Common myeloid progenitor, CD34-positive (primary cell): ENCODE results near the gene ZNF664. TPM values are rescaled to one million over a fixed set of nuclear protein-coding genes. Genes with fewer than 3 reads are reported as not detected.
A peak's percentile ranks its signal among the peaks of the same experiment; 100 is the strongest.

Experiments
- CTCF ChIA-PET: fragments of 350-600 bp; sonication (Branson Sonifier 250); formaldehyde crosslinking; loops from one replicate; lab custom pipeline; 2021; ENCODE audit warnings: antibody characterized with exemption; lab: Charles Lee
- POLR2A ChIA-PET: fragments of 350-600 bp; sonication (Branson Sonifier 250); formaldehyde crosslinking; loops from one replicate; lab custom pipeline; 2021; ENCODE audit warnings: antibody characterized with exemption; lab: Charles Lee
- DNase-seq, 3 donors: peaks; one replicate each; pipeline versions ENCODE4 v3.0.0 to v3.0.0-alpha.2; 2013
- H3K27ac ChIP-seq, 2 experiments: 1 replicate in 1 of 2; 2 replicates in 1 of 2; pipeline ENCODE4 v1.7.0; 2013; ENCODE audit warnings: inconsistent platforms in 2 of 2, low read length in 2 of 2, mild to moderate bottlenecking in 2 of 2, low read depth in 1 of 2, moderate library complexity in 1 of 2; ENCODE audit not compliant: severe bottlenecking in 2 of 2, insufficient read depth in 1 of 2, poor library complexity in 1 of 2
- H3K27me3 ChIP-seq, 5 experiments: replicated peaks in 2 of 5; 1 replicate in 3 of 5; 2 replicates in 2 of 5; pipeline versions ENCODE4 v1.6.1 to v1.7.0; 2013; ENCODE audit warnings: low read length in 4 of 5, mild to moderate bottlenecking in 2 of 5, moderate library complexity in 2 of 5, inconsistent platforms in 1 of 5; ENCODE audit not compliant: insufficient read depth in 5 of 5, control insufficient read depth in 4 of 5
- H3K36me3 ChIP-seq, 4 experiments: 1 replicate in 2 of 4; 2 replicates in 2 of 4; pipeline versions ENCODE4 v1.6.1 to v1.7.0; 2013; ENCODE audit warnings: low read length in 3 of 4, control low read depth in 1 of 4, mild to moderate bottlenecking in 1 of 4; ENCODE audit not compliant: control insufficient read depth in 4 of 4, insufficient read depth in 4 of 4
- H3K4me1 ChIP-seq, 4 experiments: 1 replicate in 3 of 4; 2 replicates in 1 of 4; pipeline versions ENCODE4 v1.6.1 to v1.7.1; 2013; ENCODE audit warnings: low read length in 3 of 4, mild to moderate bottlenecking in 3 of 4, control low read depth in 1 of 4, inconsistent platforms in 1 of 4, moderate library complexity in 1 of 4; ENCODE audit not compliant: control insufficient read depth in 4 of 4, insufficient read depth in 4 of 4; ENCODE audit errors: control extremely low read depth in 1 of 4
- H3K4me3 ChIP-seq, 7 experiments: 1 replicate in 4 of 7; 2 replicates in 3 of 7; pipeline versions ENCODE4 v1.5.1 to v1.7.0; 2013; ENCODE audit warnings: mild to moderate bottlenecking in 7 of 7, low read length in 6 of 7, moderate library complexity in 6 of 7, inconsistent platforms in 2 of 7, low read depth in 2 of 7, control low read depth in 1 of 7; ENCODE audit not compliant: insufficient read depth in 4 of 7, control insufficient read depth in 1 of 7; ENCODE audit errors: extremely low read depth in 1 of 7
- H3K9me3 ChIP-seq, 5 experiments: 1 replicate in 4 of 5; 2 replicates in 1 of 5; pipeline versions ENCODE4 v1.6.1 to v1.7.1; 2013; ENCODE audit warnings: low read length in 4 of 5, mild to moderate bottlenecking in 2 of 5, inconsistent platforms in 1 of 5, low read depth in 1 of 5, moderate library complexity in 1 of 5; ENCODE audit not compliant: control insufficient read depth in 4 of 5, insufficient read depth in 2 of 5; ENCODE audit errors: control extremely low read depth in 1 of 5
- WGBS: methylation state at CpG from one replicate; pipeline ENCODE4 v1.1.5; 2013; ENCODE audit not compliant: insufficient coverage; 5-methylcytosine and 5-hydroxymethylcytosine counted together
- polyA plus RNA-seq: library from polyadenylated mRNA; unstranded; fragments of 120-200 nt; gene quantifications from one replicate; pipeline ENCODE4 v1.2.1, GENCODE V29; 2013

The ZNF664 gene
- 73.8 TPM for polyA plus RNA-seq

GRCh38 chr12:123972457-123973401 lies at the start of gene ZNF664, which contains the start of gene CCDC92:
Gene ZNF664 (plus strand): TSS chr12:123973215. CDS start chr12:124012145, 38,930 bp downstream.
Gene CCDC92 (minus strand): TSS chr12:123972831. CDS start chr12:123944305, 28,526 bp downstream.
- 0% methylated on average over 56 of the region's 138 CpGs for WGBS
- CTCF ChIA-PET = interaction anchor here (0.5 to 1.8 kb wide), 2 partner anchors 13 to 59 kb away, joined by 3 to 4 read pairs; no protein-coding TSS in a partner anchor

GRCh38 chr12:123923927-123924326 lies 49.1 kb upstream of the ZNF664 start:
- ChIA-PET CTCF (no interaction called here), POLR2A (no interaction called here)
- no peak for DNase-seq
- WGBS = 88% methylated on average over 6 of the region's 7 CpGs
- no peak overlapping the region for H3K4me3 ChIP-seq
- H3K36me3 ChIP-seq = no peaks in the 10 kb centered on the region
- no peak overlapping the region for H3K27ac ChIP-seq
- no peaks in the 10 kb centered on the region for H3K27me3 ChIP-seq
- no peaks in the 10 kb centered on the region for H3K4me1 ChIP-seq
- H3K9me3 ChIP-seq = no peaks in the 10 kb centered on the region

More at GRCh38 chr12:123972457-123973401, at the start of gene ZNF664, which contains the start of gene CCDC92:
- peaks cover 2 to 14% (median 5%) of the 10 kb centered on the region in 4 experiments for H3K36me3 ChIP-seq
- peak; percentile 91 to 96 (median 95) for DNase-seq
- H3K27ac ChIP-seq = peak within 1 kb of the TSS; percentile 33 to 71
- no peaks in the 10 kb centered on the region for H3K9me3 ChIP-seq
- peaks cover 10 to 20% (median 17%) of the 10 kb centered on the region in 4 experiments for H3K4me1 ChIP-seq
- POLR2A ChIA-PET = no interaction called here
- peak within 1 kb of the TSS; percentile 72 to 91 (median 81) for H3K4me3 ChIP-seq
- peaks cover 0 to 2% (median 0%) of the 10 kb centered on the region in 5 experiments for H3K27me3 ChIP-seq

GRCh38 chr12:123924539-123924938 lies 48.5 kb upstream of the ZNF664 start:
- Histone ChIP-seq H3K27me3 (no peaks in the 10 kb centered on the region), H3K36me3 (no peaks in the 10 kb centered on the region), H3K4me1 (no peaks in the 10 kb centered on the region), H3K4me3 (no peak overlapping the region), H3K27ac (no peak overlapping the region), H3K9me3 (no peaks in the 10 kb centered on the region)
- WGBS = 89% methylated on average over 3 of the region's 4 CpGs
- POLR2A ChIA-PET = no interaction called here
- DNase-seq = no peak
- CTCF ChIA-PET = interaction anchor here (1.4 kb wide), 1 partner anchor 14 kb away, joined by 5 read pairs; no protein-coding TSS in a partner anchor

DNA sequence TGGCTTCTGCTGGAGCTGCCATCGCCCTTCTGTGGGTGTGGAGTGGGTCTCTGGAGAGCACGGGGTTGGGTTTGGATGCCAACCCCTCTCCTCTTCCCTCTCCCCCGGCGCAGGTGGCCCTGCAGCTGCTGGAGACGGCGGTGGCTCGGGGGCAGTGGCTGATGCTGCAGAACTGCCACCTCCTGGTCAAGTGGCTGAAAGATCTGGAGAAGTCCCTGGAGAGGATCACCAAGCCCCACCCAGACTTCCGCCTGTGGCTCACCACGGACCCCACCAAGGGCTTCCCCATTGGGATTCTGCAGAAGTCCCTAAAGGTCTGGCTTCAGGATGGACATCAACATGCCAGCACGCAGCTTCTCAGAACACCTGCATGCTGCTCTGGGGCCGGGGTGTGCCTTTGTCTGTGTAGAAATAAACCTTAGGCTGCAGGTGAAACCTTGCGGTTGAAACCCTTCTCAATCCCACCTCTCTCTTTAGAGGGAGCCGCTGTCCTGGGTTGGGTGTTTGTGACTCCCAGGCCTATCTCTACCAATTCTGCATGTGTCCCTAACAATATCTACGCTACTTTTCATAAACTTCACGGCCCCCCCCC lies 44.6 kb upstream of the ZNF664 start:
- Histone ChIP-seq H3K27ac (no peak overlapping the region), H3K36me3 (no peaks in the 10 kb centered on the region), H3K4me1 (no peaks in the 10 kb centered on the region), H3K27me3 (no peaks in the 10 kb centered on the region), H3K4me3 (no peak overlapping the region), H3K9me3 (no peaks in the 10 kb centered on the region)
- 94% methylated on average over 8 of the region's 15 CpGs for WGBS
- DNase-seq = no peak
- POLR2A ChIA-PET = no interaction called here
- CTCF ChIA-PET = interaction anchor here (0.8 to 1.9 kb wide), 5 partner anchors 23 to 55 kb away, joined by 3 to 6 read pairs (median 5); no protein-coding TSS in a partner anchor

DNA sequence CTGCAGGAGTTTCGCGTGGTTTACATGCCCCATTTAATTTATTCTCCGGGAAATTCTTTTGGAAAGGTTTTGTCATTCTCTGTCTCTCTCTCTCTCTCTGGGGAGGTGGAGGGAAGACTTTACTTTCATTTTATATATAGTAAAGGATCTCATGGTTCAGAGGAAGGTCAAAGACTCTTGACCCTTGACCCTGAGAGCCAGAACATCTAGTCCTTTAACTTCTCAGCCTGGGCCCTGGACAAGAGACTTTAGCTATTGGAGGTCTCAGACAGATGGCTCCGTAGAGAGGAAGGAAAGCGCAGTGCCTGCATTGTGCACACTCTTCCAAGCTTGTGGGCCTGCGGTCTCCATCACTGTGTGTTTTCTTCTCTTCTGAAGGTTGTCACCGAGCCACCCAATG lies 44.1 kb upstream of the ZNF664 start:
- ChIA-PET CTCF (interaction anchor here (0.9 to 1.9 kb wide), 2 partner anchors 24 to 55 kb away, joined by 3 to 6 read pairs; no protein-coding TSS in a partner anchor), POLR2A (no interaction called here)
- no peak overlapping the region for H3K4me3 ChIP-seq
- no peaks in the 10 kb centered on the region for H3K36me3 ChIP-seq
- H3K27ac ChIP-seq = no peak overlapping the region
- no peaks in the 10 kb centered on the region for H3K4me1 ChIP-seq
- H3K9me3 ChIP-seq = no peaks in the 10 kb centered on the region
- DNase-seq = no peak
- no peaks in the 10 kb centered on the region for H3K27me3 ChIP-seq
- WGBS = 100% methylated on average over 3 of the region's 7 CpGs

DNA sequence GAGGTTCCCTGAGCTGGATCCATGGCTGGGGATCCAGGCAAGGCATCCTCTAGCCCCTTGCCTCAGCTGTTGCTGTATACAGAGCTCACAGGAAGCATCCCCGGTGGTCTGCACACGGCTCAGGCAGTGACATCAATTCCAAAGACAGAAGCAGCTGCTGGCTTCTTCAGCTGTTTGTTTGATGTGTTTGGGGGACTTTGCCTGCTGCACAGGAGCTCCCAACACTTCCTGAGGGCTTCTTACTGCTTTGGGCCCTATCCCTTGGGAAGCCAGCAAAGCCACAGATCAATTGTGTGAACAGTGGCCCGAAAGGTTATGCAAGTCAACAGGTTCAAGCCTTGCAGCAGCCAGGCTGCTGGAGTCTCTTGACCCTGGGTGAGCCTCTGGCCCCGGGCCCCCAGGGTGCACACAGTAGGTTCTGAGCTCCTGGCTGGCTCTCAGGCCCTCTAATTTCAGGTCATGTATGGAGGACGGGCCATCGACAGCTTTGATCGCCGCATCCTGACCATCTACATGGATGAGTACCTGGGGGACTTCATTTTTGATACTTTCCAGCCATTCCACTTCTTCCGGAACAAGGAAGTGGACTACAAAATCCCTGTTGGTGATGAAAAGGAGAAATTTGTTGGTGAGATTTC lies 43.0 kb upstream of the ZNF664 start:
- POLR2A ChIA-PET = no interaction called here
- peaks cover 0 to 2% (median 0%) of the 10 kb centered on the region in 4 experiments for H3K36me3 ChIP-seq
- 98% methylated on average over 7 of the region's 9 CpGs for WGBS
- no peaks in the 10 kb centered on the region for H3K9me3 ChIP-seq
- no peak overlapping the region for H3K27ac ChIP-seq
- H3K27me3 ChIP-seq = no peaks in the 10 kb centered on the region
- CTCF ChIA-PET = interaction anchor here (0.5 to 1.9 kb wide), 2 partner anchors 25 to 78 kb away, joined by 3 to 6 read pairs; no protein-coding TSS in a partner anchor
- no peak overlapping the region for H3K4me3 ChIP-seq
- DNase-seq = no peak
- no peaks in the 10 kb centered on the region for H3K4me1 ChIP-seq
